Measurements from ENCODE around the gene ZNF320. TPM values are rescaled to one million over a fixed set of nuclear protein-coding genes. Genes with fewer than 3 reads are reported as not detected.

Gene ZNF320
- total and polyA plus RNA-seq, 2 experiments from 2014 or later = 5.6 to 35.0 TPM

DNA sequence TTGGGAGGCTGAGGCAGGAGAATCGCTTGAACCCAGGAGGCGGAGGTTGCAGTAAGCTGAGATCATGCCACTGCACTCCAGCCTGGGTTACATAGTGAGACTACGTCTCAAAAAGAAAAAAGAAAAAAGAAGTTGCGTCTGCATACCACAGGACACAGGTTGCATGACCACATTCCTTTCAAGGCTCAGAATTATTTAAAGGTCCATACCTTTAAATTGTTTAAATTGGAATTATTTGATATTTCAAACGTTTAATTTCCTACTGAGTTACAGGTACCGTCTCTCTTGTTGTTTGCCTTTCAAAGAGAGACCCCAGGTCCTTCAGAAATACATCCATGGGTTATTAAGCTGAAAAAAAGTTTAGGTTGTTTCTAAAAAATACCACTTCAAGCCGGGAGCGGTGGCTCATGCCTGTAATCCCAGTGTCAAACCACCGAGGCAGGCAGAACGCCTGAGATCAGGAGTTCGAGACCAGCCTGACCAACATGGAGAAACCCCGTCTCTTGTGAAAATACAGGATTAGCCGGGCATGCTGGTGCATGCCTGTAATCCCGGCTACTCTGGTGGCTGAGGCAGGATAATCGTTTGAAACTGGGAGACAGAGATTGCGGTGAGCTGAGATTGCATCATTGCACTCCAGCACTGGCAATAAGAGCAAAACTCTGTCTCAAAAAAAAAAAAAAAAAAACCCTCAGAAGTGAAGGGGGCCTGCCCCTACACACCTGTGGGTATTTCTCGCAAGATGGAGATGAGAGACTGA is 46.6 kb upstream of the ZNF320 start:
- no peaks in the 10 kb centered on the region for H3K36me3 ChIP-seq (replicated peaks; ENCODE audit: insufficient read depth, low read depth)
- H3K9me3 ChIP-seq (ENCODE audit: low read depth) = peaks cover 11% of the 10 kb centered on the region
- H3K4me1 ChIP-seq (ENCODE audit: insufficient read depth) = peaks cover 4% of the 10 kb centered on the region
- H4K20me1 ChIP-seq (ENCODE audit: insufficient read depth, poor library complexity, severe bottlenecking) = no peaks in the 10 kb centered on the region
- no peak overlapping the region for H3K4me3 ChIP-seq
- H3K79me2 ChIP-seq = peaks cover 24% of the 10 kb centered on the region
- no peaks in the 10 kb centered on the region for H3K27me3 ChIP-seq
- no peak for DNase-seq (ENCODE audit: low spot score)
- 57% methylated on average over 17 of the region's 17 CpGs for WGBS (ENCODE audit: low lambda C conversion rate, missing lambda C conversion rate)
- no peak overlapping the region for H2AFZ ChIP-seq
- peak overlapping the region; percentile 90 for H3K27ac ChIP-seq
- no peaks in the 10 kb centered on the region for H3K9me2 ChIP-seq (replicated peaks; ENCODE audit: insufficient read depth)
- H3K4me2 ChIP-seq = peak overlapping the region; percentile 92
- no peak for TF ChIP-seq EZH2 (IDR thresholded peaks at IDR 0.05; ENCODE audit: borderline replicate concordance)
- no peak for TF ChIP-seq CTCF (IDR thresholded peaks at IDR 0.05; ENCODE audit: poor library complexity)
- TF ChIP-seq EZH2phosphoT487 (IDR thresholded peaks at IDR 0.05; ENCODE audit: low read depth, severe bottlenecking, unreplicated experiment) = no peak

DNA sequence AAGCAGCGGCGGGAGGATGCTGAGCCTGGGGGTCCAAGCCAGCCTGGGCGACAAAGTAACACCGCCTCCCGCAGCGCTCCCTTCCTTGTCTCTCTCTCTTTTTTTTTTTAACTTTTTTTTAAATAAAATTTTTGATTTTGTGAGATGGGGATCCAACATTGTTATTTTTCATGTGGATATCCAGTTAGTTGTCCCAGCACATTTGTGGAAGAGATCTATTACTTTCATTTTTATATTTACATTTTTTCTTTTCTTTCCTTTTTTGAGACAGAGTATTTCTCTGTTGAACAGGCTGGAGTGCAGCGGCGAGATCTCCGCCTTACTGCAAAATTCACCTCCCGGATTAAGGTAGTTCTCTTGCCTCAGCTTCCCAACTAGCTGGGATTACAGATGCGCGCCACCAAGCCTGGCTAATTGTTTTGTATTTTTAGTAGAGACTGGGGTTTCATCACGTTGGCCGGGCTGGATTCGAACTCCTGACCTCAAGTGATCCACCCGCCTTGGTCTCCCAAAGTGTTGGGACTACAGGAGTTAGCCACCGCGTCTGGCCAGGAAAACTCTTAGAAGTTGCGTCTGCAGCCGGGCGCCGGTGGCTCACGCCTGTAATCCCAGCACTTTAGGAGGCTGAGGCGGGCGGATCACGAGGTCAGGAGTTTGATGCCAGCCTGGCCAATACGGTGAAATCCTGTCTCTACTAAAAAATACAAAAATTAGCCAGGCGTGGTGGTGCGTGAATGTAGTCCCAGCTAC is 45.9 kb upstream of the ZNF320 start:
- TF ChIP-seq EZH2phosphoT487 (IDR thresholded peaks at IDR 0.05; ENCODE audit: low read depth, severe bottlenecking, unreplicated experiment) = no peak
- no peak for TF ChIP-seq CTCF (IDR thresholded peaks at IDR 0.05; ENCODE audit: poor library complexity)
- TF ChIP-seq EZH2 (IDR thresholded peaks at IDR 0.05; ENCODE audit: borderline replicate concordance) = no peak
- H3K4me1 ChIP-seq (ENCODE audit: insufficient read depth) = peaks cover 5% of the 10 kb centered on the region
- peaks cover 5% of the 10 kb centered on the region for H3K9me3 ChIP-seq (ENCODE audit: low read depth)
- H3K27me3 ChIP-seq = no peaks in the 10 kb centered on the region
- H3K79me2 ChIP-seq = peaks cover 28% of the 10 kb centered on the region
- 73% methylated on average over 27 of the region's 29 CpGs for WGBS (ENCODE audit: low lambda C conversion rate, missing lambda C conversion rate)
- no peaks in the 10 kb centered on the region for H3K36me3 ChIP-seq (replicated peaks; ENCODE audit: insufficient read depth, low read depth)
- H3K4me3 ChIP-seq = peak overlapping the region; percentile 47
- no peaks in the 10 kb centered on the region for H4K20me1 ChIP-seq (ENCODE audit: insufficient read depth, poor library complexity, severe bottlenecking)
- peak overlapping the region; percentile 90 for H3K27ac ChIP-seq
- H3K9me2 ChIP-seq (replicated peaks; ENCODE audit: insufficient read depth) = no peaks in the 10 kb centered on the region
- peak overlapping the region; percentile 93 for H2AFZ ChIP-seq
- peak overlapping the region; percentile 92 for H3K4me2 ChIP-seq
- no peak for DNase-seq (ENCODE audit: low spot score)

- Histone ChIP-seq H3K27me3 (no peaks in the 10 kb centered on the region), H3K79me2 (peaks cover 36% of the 10 kb centered on the region), H3K4me2 (peak overlapping the region; percentile 92), H2AFZ (peak overlapping the region; percentile 93), H4K20me1 (ENCODE audit: insufficient read depth, poor library complexity, severe bottlenecking) (no peaks in the 10 kb centered on the region), H3K4me1 (ENCODE audit: insufficient read depth) (peaks cover 13% of the 10 kb centered on the region), H3K36me3 (replicated peaks; ENCODE audit: insufficient read depth, low read depth) (no peaks in the 10 kb centered on the region), H3K27ac (peak overlapping the region; percentile 90), H3K9me2 (replicated peaks; ENCODE audit: insufficient read depth) (no peaks in the 10 kb centered on the region), H3K4me3 (peak overlapping the region; percentile 85), H3K9me3 (ENCODE audit: low read depth) (no peaks in the 10 kb centered on the region)
- TF ChIP-seq EZH2 (IDR thresholded peaks at IDR 0.05; ENCODE audit: borderline replicate concordance) (no peak), CTCF (IDR thresholded peaks at IDR 0.05; ENCODE audit: poor library complexity) (no peak), EZH2phosphoT487 (IDR thresholded peaks at IDR 0.05; ENCODE audit: low read depth, severe bottlenecking, unreplicated experiment) (no peak)
- WGBS (ENCODE audit: low lambda C conversion rate, missing lambda C conversion rate) = under 1% methylated on average over 42 of the region's 43 CpGs
- peak; percentile 92 for DNase-seq (ENCODE audit: low spot score)
Measured at GRCh38 chr19:52942386-52943133, 45.1 kb upstream of the ZNF320 start.
